WTC11 (cell line): Measurements from ENCODE around the gene ATP8B4. TPM values are rescaled to one million over a fixed set of nuclear protein-coding genes. Genes with fewer than 3 reads are reported as not detected.

Source experiments
- ATAC-seq: fragments of 200-7000 bp; cut with Tn5 transposase; 2 replicates; pipeline ENCODE4 v1.10.0; 2021; ENCODE audit warnings: mild to moderate bottlenecking, moderate library complexity
- CTCF ChIA-PET: fragments of 300-600 bp; sonication (Branson Sonifier 250); formaldehyde crosslinking; loops from one replicate; lab custom pipeline; 2021; ENCODE audit warnings: antibody characterized with exemption; lab: Charles Lee
- POLR2A ChIA-PET: fragments of 350-600 bp; sonication (Branson Sonifier 250); formaldehyde crosslinking; loops from one replicate; lab custom pipeline; 2021; ENCODE audit warnings: antibody characterized with exemption; lab: Charles Lee
- DNase-seq: peaks from one replicate; pipeline ENCODE4 v3.0.0; 2021; ENCODE audit warnings: low spot score
- H3K27ac Mint-ChIP-seq: 2 replicates; pipeline ENCODE4 v1.8.0; 2021; ENCODE audit warnings: mixed read lengths
- H3K27me3 Mint-ChIP-seq: 2 replicates; pipeline ENCODE4 v1.8.0; 2021; ENCODE audit warnings: low read depth, mild to moderate bottlenecking, moderate library complexity, mixed read lengths
- H3K36me3 Mint-ChIP-seq: 2 replicates; pipeline ENCODE4 v1.8.0; 2021; ENCODE audit warnings: mixed read lengths
- H3K4me1 Mint-ChIP-seq: 2 replicates; pipeline ENCODE4 v1.8.0; 2022; ENCODE audit warnings: mixed read lengths
- H3K4me3 Mint-ChIP-seq: 2 replicates; pipeline ENCODE4 v1.8.0; 2021; ENCODE audit warnings: mild to moderate bottlenecking, moderate library complexity, mixed read lengths
- H3K9me3 Mint-ChIP-seq: 2 replicates; pipeline ENCODE4 v1.8.0; 2021; ENCODE audit warnings: mixed read lengths
- CBFB ChIP-seq: sonication (generic); formaldehyde crosslinking; IDR thresholded peaks from 2 replicates; pipeline ENCODE4 v1.8.1; 2022; ENCODE audit warnings: mild to moderate bottlenecking, low read depth, missing genetic modification reagents
- ELF4 ChIP-seq: sonication (generic); formaldehyde crosslinking; IDR thresholded peaks from 2 replicates; pipeline ENCODE4 v1.8.1; 2022; ENCODE audit warnings: low read depth, mild to moderate bottlenecking, moderate library complexity, missing genetic modification reagents
- EMX1 ChIP-seq: fragments of 250-450 bp; sonication (Bioruptor Pico); IDR thresholded peaks from 2 replicates; pipeline ENCODE4 v1.8.0; 2021; ENCODE audit warnings: mild to moderate bottlenecking
- ETV6 ChIP-seq: sonication (generic); formaldehyde crosslinking; IDR thresholded peaks from 2 replicates; pipeline ENCODE4 v1.8.1; 2022; ENCODE audit warnings: mild to moderate bottlenecking, missing genetic modification reagents
- FOXJ3 ChIP-seq: sonication (generic); formaldehyde crosslinking; IDR thresholded peaks from 2 replicates; pipeline ENCODE4 v1.9.0; 2021; ENCODE audit warnings: missing genetic modification reagents, mild to moderate bottlenecking, borderline replicate concordance
- FOXP1 ChIP-seq: sonication (generic); formaldehyde crosslinking; IDR thresholded peaks from 2 replicates; pipeline ENCODE4 v1.8.0; 2022; ENCODE audit warnings: missing genetic modification reagents, mild to moderate bottlenecking, moderate library complexity, borderline replicate concordance
- GRHL2 ChIP-seq: fragments of 250-450 bp; sonication (Bioruptor Pico); IDR thresholded peaks from 2 replicates; pipeline ENCODE4 v1.8.0; 2022; ENCODE audit warnings: mild to moderate bottlenecking, moderate library complexity; ENCODE audit not compliant: insufficient replicate concordance, severe bottlenecking
- NFE2L1 ChIP-seq: sonication (generic); formaldehyde crosslinking; IDR thresholded peaks from 2 replicates; pipeline ENCODE4 v1.8.1; 2023; ENCODE audit warnings: missing genetic modification reagents
- NR3C1 ChIP-seq: sonication (generic); formaldehyde crosslinking; conservative IDR thresholded peaks from 2 replicates; pipeline ENCODE4 v1.8.1; 2023; ENCODE audit warnings: low read depth, mild to moderate bottlenecking, missing genetic modification reagents
- OVOL2 ChIP-seq: fragments of 250-450 bp; sonication (Bioruptor Pico); IDR thresholded peaks from 2 replicates; pipeline ENCODE4 v1.9.0; 2021; ENCODE audit warnings: mild to moderate bottlenecking, borderline replicate concordance
- PRRX2 ChIP-seq: fragments of 250-450 bp; sonication (Bioruptor Pico); IDR thresholded peaks from 2 replicates; pipeline ENCODE4 v1.8.0; 2021; ENCODE audit warnings: mild to moderate bottlenecking
- RELA ChIP-seq: sonication (generic); formaldehyde crosslinking; IDR thresholded peaks from 2 replicates; pipeline ENCODE4 v1.8.1; 2022; ENCODE audit warnings: missing genetic modification reagents, mild to moderate bottlenecking, borderline replicate concordance
- RORB ChIP-seq: fragments of 250-450 bp; sonication (Bioruptor Pico); IDR thresholded peaks from 2 replicates; pipeline ENCODE4 v1.9.0; 2021; ENCODE audit warnings: mild to moderate bottlenecking
- SMAD3 ChIP-seq: sonication (generic); formaldehyde crosslinking; IDR thresholded peaks from 2 replicates; pipeline ENCODE4 v1.8.0; 2022; ENCODE audit warnings: missing genetic modification reagents, mild to moderate bottlenecking, borderline replicate concordance
- TCF7 ChIP-seq: sonication (generic); formaldehyde crosslinking; IDR thresholded peaks from 2 replicates; pipeline ENCODE4 v1.8.0; 2022; ENCODE audit warnings: mild to moderate bottlenecking, low read depth, missing genetic modification reagents, moderate library complexity
- TEAD1 ChIP-seq: sonication (generic); formaldehyde crosslinking; IDR thresholded peaks from 2 replicates; pipeline ENCODE4 v1.8.0; 2022; ENCODE audit warnings: mild to moderate bottlenecking, missing genetic modification reagents
- TEAD4 ChIP-seq: sonication (generic); formaldehyde crosslinking; IDR thresholded peaks from 2 replicates; pipeline ENCODE4 v1.8.0; 2022; ENCODE audit warnings: mild to moderate bottlenecking, missing genetic modification reagents
- ZNF396 ChIP-seq: fragments of 250-450 bp; sonication (Bioruptor Pico); IDR thresholded peaks from 2 replicates; pipeline ENCODE4 v1.8.0; 2021; ENCODE audit warnings: mild to moderate bottlenecking, moderate library complexity, borderline replicate concordance
- total RNA-seq: library from RNA; stranded (reverse); gene quantifications from 3 replicates; pipeline ENCODE4 v1.2.3, GENCODE V29; 2021
- TF ChIP-seq, protein P1 (sequence below): sonication (generic); formaldehyde crosslinking; IDR thresholded peaks from 2 replicates; pipeline ENCODE4 v1.8.1; 2022; ENCODE audit warnings: mild to moderate bottlenecking, moderate library complexity, missing genetic modification reagents
- TF ChIP-seq, protein P2 (sequence below): sonication (generic); formaldehyde crosslinking; IDR thresholded peaks from 2 replicates; pipeline ENCODE4 v1.8.1; 2022; ENCODE audit warnings: low read depth, missing genetic modification reagents, borderline replicate concordance
- TF ChIP-seq, protein P3 (sequence below): sonication (generic); formaldehyde crosslinking; IDR thresholded peaks from 2 replicates; pipeline ENCODE4 v1.8.1; 2023; ENCODE audit warnings: mild to moderate bottlenecking, missing genetic modification reagents, moderate library complexity
- TF ChIP-seq, protein P4 (sequence below): sonication (generic); formaldehyde crosslinking; IDR thresholded peaks from 2 replicates; pipeline ENCODE4 v1.8.0; 2022; ENCODE audit warnings: mild to moderate bottlenecking, missing genetic modification reagents
- TF ChIP-seq, protein P5 (sequence below): fragments of 250-450 bp; sonication (Bioruptor Pico); IDR thresholded peaks from 2 replicates; pipeline ENCODE4 v1.9.0; 2021; ENCODE audit warnings: moderate library complexity, mild to moderate bottlenecking, inconsistent platforms, borderline replicate concordance
- TF ChIP-seq, protein P6 (sequence below): sonication (generic); formaldehyde crosslinking; IDR thresholded peaks from 2 replicates; pipeline ENCODE4 v1.8.1; 2022; ENCODE audit warnings: low read depth, mild to moderate bottlenecking, moderate library complexity, missing genetic modification reagents, borderline replicate concordance
- TF ChIP-seq, protein P7 (sequence below): sonication (generic); formaldehyde crosslinking; IDR thresholded peaks from 2 replicates; pipeline ENCODE4 v1.8.0; 2022; ENCODE audit warnings: mild to moderate bottlenecking, missing genetic modification reagents

ATP8B4 gene
- total RNA-seq, 1 experiment from 2014 or later: 0.37 TPM

DNA sequence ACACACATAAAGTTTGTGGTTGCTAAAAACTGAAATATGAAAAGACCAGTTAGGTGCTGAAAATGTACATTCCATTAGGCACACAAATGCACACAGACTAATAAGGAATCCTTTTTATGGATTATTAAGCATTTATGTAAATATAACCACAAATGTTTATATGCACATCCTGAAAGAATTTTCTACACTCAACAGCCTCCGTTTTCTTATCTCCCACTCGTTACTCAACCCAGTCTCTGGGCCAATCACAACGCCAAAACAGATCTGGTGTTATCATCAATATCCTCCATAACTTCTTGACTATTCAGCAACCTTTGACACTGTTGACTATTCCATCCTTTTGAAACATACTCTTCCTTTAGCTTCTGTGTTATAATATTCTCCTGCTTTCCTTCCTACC lies 136.4 kb downstream of the ATP8B4 start:
- H3K27ac Mint-ChIP-seq: no peak overlapping the region
- CTCF ChIA-PET: interaction anchor here (0.9 to 1.6 kb wide), 2 partner anchors 21 to 106 kb away, joined by 3 to 6 read pairs; no protein-coding TSS in a partner anchor

DNA sequence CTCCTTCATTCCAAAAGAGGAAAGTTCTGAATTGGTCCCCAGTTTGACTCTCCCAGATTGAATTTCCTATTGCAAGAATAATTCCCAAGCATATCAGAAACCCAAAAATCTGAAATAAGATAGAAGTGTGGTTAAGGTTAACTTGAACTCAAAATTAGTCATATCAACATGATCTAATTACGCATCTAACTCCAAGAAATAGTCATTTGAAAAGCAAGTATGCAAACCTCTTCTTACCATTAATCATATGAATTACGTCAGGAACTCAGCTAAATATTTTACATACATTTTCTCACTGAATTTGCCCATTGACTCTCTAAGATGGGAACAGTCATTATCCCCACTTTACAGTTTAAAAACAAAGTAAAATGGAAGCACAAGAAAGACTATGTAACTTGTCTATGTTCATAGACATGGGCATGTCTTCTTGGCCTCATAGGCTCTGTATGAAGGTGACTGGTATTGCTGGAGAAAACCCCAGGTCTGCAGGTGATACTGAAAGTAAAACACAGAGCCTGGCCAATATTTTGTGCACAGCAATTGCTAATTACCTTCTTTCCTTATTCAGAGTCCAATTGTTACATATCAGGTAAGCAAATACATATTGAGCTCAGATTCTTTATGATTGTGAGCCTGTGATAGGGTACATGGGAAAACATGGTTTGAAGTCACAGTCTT lies 139.2 kb downstream of the ATP8B4 start:
- H3K27me3 Mint-ChIP-seq: no peaks in the 10 kb centered on the region
- H3K4me3 Mint-ChIP-seq: no peak overlapping the region
- DNase-seq: no peak
- no peak overlapping the region for H3K27ac Mint-ChIP-seq
- no peaks in the 10 kb centered on the region for H3K36me3 Mint-ChIP-seq
- TF ChIP-seq, protein P1, sequence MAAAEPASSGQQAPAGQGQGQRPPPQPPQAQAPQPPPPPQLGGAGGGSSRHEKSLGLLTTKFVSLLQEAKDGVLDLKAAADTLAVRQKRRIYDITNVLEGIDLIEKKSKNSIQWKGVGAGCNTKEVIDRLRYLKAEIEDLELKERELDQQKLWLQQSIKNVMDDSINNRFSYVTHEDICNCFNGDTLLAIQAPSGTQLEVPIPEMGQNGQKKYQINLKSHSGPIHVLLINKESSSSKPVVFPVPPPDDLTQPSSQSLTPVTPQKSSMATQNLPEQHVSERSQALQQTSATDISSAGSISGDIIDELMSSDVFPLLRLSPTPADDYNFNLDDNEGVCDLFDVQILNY: no peak
- TF ChIP-seq, protein P2, sequence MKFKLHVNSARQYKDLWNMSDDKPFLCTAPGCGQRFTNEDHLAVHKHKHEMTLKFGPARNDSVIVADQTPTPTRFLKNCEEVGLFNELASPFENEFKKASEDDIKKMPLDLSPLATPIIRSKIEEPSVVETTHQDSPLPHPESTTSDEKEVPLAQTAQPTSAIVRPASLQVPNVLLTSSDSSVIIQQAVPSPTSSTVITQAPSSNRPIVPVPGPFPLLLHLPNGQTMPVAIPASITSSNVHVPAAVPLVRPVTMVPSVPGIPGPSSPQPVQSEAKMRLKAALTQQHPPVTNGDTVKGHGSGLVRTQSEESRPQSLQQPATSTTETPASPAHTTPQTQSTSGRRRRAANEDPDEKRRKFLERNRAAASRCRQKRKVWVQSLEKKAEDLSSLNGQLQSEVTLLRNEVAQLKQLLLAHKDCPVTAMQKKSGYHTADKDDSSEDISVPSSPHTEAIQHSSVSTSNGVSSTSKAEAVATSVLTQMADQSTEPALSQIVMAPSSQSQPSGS (CRISPR knock-in tag): no peak
- TF ChIP-seq ELF4 (CRISPR knock-in tag) (no peak), TCF7 (CRISPR knock-in tag) (no peak), ETV6 (CRISPR knock-in tag) (no peak), PRRX2 (no peak), RORB (CRISPR knock-in tag) (no peak), NFE2L1 (no peak), SMAD3 (CRISPR knock-in tag) (no peak), ZNF396 (CRISPR knock-in tag) (no peak), TEAD4 (CRISPR knock-in tag) (no peak), FOXP1 (CRISPR knock-in tag) (no peak)
- TF ChIP-seq, protein P3, sequence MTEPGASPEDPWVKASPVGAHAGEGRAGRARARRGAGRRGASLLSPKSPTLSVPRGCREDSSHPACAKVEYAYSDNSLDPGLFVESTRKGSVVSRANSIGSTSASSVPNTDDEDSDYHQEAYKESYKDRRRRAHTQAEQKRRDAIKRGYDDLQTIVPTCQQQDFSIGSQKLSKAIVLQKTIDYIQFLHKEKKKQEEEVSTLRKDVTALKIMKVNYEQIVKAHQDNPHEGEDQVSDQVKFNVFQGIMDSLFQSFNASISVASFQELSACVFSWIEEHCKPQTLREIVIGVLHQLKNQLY (CRISPR knock-in tag): no peak
- TF ChIP-seq, protein P4, sequence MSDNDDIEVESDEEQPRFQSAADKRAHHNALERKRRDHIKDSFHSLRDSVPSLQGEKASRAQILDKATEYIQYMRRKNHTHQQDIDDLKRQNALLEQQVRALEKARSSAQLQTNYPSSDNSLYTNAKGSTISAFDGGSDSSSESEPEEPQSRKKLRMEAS (CRISPR knock-in tag): no peak
- TF ChIP-seq, protein P5, sequence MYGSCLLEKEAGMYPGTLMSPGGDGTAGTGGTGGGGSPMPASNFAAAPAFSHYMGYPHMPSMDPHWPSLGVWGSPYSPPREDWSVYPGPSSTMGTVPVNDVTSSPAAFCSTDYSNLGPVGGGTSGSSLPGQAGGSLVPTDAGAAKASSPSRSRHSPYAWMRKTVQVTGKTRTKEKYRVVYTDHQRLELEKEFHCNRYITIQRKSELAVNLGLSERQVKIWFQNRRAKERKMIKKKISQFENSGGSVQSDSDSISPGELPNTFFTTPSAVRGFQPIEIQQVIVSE: no peak
- no peaks in the 10 kb centered on the region for H3K4me1 Mint-ChIP-seq
- no peaks in the 10 kb centered on the region for H3K9me3 Mint-ChIP-seq
- no peak for ATAC-seq
- ChIA-PET POLR2A (no interaction called here), CTCF (no interaction called here)

More for the DNA sequence above, 136.4 kb downstream of the ATP8B4 start:
- POLR2A ChIA-PET: no interaction called here
- DNase-seq (no peak), ATAC-seq (no peak)
- no peak for TF ChIP-seq GRHL2 (CRISPR knock-in tag)
- no peak for TF ChIP-seq CBFB (CRISPR knock-in tag)
- no peak for TF ChIP-seq FOXJ3
- no peaks in the 10 kb centered on the region for H3K4me1 Mint-ChIP-seq
- H3K27me3 Mint-ChIP-seq: no peaks in the 10 kb centered on the region
- H3K36me3 Mint-ChIP-seq: no peaks in the 10 kb centered on the region
- H3K4me3 Mint-ChIP-seq: no peak overlapping the region
- H3K9me3 Mint-ChIP-seq: no peaks in the 10 kb centered on the region

DNA sequence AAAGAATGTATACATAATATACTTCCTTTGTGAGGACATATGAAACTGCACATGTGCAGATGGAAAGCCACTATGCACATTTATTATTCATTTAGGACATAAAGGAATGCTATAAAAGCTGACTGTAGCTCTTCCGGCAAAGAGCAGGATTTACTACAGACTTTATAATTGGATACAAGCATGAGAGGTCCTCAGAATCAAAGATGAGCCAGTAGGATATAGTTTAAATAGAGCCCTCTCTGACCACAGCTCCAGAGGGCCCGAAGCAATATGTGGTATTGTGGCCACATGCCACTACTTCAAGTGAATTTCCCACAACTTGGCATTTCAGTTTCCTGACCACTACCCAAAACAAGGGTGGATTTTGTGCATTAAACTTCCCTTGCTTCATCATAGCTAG lies 140.9 kb downstream of the ATP8B4 start:
- H3K36me3 Mint-ChIP-seq: no peaks in the 10 kb centered on the region
- ATAC-seq: no peak
- POLR2A ChIA-PET: no interaction called here

More for the DNA sequence above, 140.9 kb downstream of the ATP8B4 start:
- no peak overlapping the region for H3K4me3 Mint-ChIP-seq
- DNase-seq: no peak
- TF ChIP-seq RELA (CRISPR knock-in tag): no peak
- TF ChIP-seq, protein P3 (CRISPR knock-in tag): no peak
- TF ChIP-seq EMX1 (CRISPR knock-in tag): no peak
- TF ChIP-seq OVOL2: no peak
- TF ChIP-seq, protein P6, sequence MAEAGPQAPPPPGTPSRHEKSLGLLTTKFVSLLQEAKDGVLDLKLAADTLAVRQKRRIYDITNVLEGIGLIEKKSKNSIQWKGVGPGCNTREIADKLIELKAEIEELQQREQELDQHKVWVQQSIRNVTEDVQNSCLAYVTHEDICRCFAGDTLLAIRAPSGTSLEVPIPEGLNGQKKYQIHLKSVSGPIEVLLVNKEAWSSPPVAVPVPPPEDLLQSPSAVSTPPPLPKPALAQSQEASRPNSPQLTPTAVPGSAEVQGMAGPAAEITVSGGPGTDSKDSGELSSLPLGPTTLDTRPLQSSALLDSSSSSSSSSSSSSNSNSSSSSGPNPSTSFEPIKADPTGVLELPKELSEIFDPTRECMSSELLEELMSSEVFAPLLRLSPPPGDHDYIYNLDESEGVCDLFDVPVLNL (CRISPR knock-in tag): no peak
- no peak for TF ChIP-seq TEAD1
- TF ChIP-seq, protein P7, sequence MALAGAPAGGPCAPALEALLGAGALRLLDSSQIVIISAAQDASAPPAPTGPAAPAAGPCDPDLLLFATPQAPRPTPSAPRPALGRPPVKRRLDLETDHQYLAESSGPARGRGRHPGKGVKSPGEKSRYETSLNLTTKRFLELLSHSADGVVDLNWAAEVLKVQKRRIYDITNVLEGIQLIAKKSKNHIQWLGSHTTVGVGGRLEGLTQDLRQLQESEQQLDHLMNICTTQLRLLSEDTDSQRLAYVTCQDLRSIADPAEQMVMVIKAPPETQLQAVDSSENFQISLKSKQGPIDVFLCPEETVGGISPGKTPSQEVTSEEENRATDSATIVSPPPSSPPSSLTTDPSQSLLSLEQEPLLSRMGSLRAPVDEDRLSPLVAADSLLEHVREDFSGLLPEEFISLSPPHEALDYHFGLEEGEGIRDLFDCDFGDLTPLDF (CRISPR knock-in tag): no peak
- TF ChIP-seq NR3C1 (CRISPR knock-in tag): no peak
- TF ChIP-seq, all 79 proteins: peak for 0
- CTCF ChIA-PET: interaction anchor here (0.9 to 1.2 kb wide), 2 partner anchors 102 to 103 kb away, joined by 3 read pairs; no protein-coding TSS in a partner anchor
- H3K9me3 Mint-ChIP-seq: no peaks in the 10 kb centered on the region
- no peak overlapping the region for H3K27ac Mint-ChIP-seq
- H3K4me1 Mint-ChIP-seq: no peaks in the 10 kb centered on the region
- H3K27me3 Mint-ChIP-seq: no peaks in the 10 kb centered on the region
